Calu3 (cell line): ENCODE data around the gene ZNF738. TPM values are rescaled to one million over a fixed set of nuclear protein-coding genes. Genes with fewer than 3 reads are reported as not detected.

ENCODE experiments used
- BruUV-seq: library from RNA; stranded (reverse); fragments of 400-500 nt; replicated peaks from 2 replicates; lab custom pipeline; 2021; lab: Mats Ljungman, UMichigan
- CTCF ChIA-PET: fragments of 300-600 bp; sonication (Branson Sonifier 250); formaldehyde crosslinking; loops from one replicate; lab custom pipeline; 2022; ENCODE audit warnings: antibody characterized with exemption; lab: Charles Lee
- DNase-seq: peaks from one replicate; pipeline ENCODE4 v3.0.0; 2022
- H3K27ac Mint-ChIP-seq: one replicate; pipeline ENCODE4 v1.8.0; 2022; ENCODE audit warnings: mixed read lengths; ENCODE audit not compliant: unreplicated experiment
- H3K27me3 Mint-ChIP-seq: one replicate; pipeline ENCODE4 v1.8.0; 2022; ENCODE audit warnings: mixed read lengths; ENCODE audit not compliant: unreplicated experiment
- H3K36me3 Mint-ChIP-seq: one replicate; pipeline ENCODE4 v1.8.0; 2022; ENCODE audit warnings: mild to moderate bottlenecking, moderate library complexity, mixed read lengths; ENCODE audit not compliant: insufficient read depth, unreplicated experiment
- H3K4me1 Mint-ChIP-seq: one replicate; pipeline ENCODE4 v1.8.0; 2022; ENCODE audit warnings: mild to moderate bottlenecking, low read depth, mixed read lengths; ENCODE audit not compliant: unreplicated experiment
- H3K4me3 Mint-ChIP-seq: one replicate; pipeline ENCODE4 v1.8.0; 2022; ENCODE audit warnings: mild to moderate bottlenecking, low read depth, moderate library complexity, mixed read lengths; ENCODE audit not compliant: unreplicated experiment
- H3K9me3 Mint-ChIP-seq: one replicate; pipeline ENCODE4 v1.8.0; 2022; ENCODE audit warnings: low read depth, mixed read lengths; ENCODE audit not compliant: unreplicated experiment
- CTCF ChIP-seq: fragments of 200-600 bp; IDR thresholded peaks from one replicate; pipeline ENCODE4 v1.8.0; 2022; ENCODE audit warnings: antibody characterized with exemption; ENCODE audit not compliant: unreplicated experiment
- intact Hi-C: fragments of 100-400 bp; cut with micrococcal nuclease; formaldehyde crosslinking; loops from one replicate; pipeline ENCODE4 v1.10.0; 2022; ENCODE audit not compliant: unreplicated experiment
- total RNA-seq: library from RNA; stranded (reverse); gene quantifications from 2 replicates; pipeline ENCODE4 v1.2.3, GENCODE V29; 2022

The ZNF738 gene
- total RNA-seq, 1 experiment from 2014 or later: 8.2 TPM

- CTCF ChIA-PET: no interaction called here
These were observed 37.7 kb upstream of the ZNF738 start for GRCh38 chr19:21321134-21321533.

GRCh38 chr19:21321996-21322395, 36.8 kb upstream of the ZNF738 start:
- peaks cover 7% of the 10 kb centered on the region for H3K36me3 Mint-ChIP-seq
- CTCF ChIA-PET: no interaction called here
- H3K9me3 Mint-ChIP-seq: peaks cover 5% of the 10 kb centered on the region
- H3K27me3 Mint-ChIP-seq: no peaks in the 10 kb centered on the region
- no peak for DNase-seq
- TF ChIP-seq CTCF: no peak
- no peak overlapping the region for H3K27ac Mint-ChIP-seq
- intact Hi-C loops: no loop called here
- H3K4me1 Mint-ChIP-seq: no peaks in the 10 kb centered on the region
- no peak overlapping the region for H3K4me3 Mint-ChIP-seq
- no TSS peak for BruUV-seq

More at GRCh38 chr19:21321134-21321533, 37.7 kb upstream of the ZNF738 start:
- Mint-ChIP-seq H3K36me3 (peaks cover under 1% of the 10 kb centered on the region), H3K4me3 (no peak overlapping the region), H3K9me3 (peaks cover 5% of the 10 kb centered on the region), H3K27me3 (no peaks in the 10 kb centered on the region), H3K27ac (no peak overlapping the region), H3K4me1 (no peaks in the 10 kb centered on the region)
- BruUV-seq: no TSS peak
- DNase-seq: no peak
- no peak for TF ChIP-seq CTCF
- intact Hi-C loops: no loop called here

GRCh38 chr19:21322528-21322927, 36.3 kb upstream of the ZNF738 start:
- no TSS peak for BruUV-seq
- no peak overlapping the region for H3K4me3 Mint-ChIP-seq
- no peaks in the 10 kb centered on the region for H3K4me1 Mint-ChIP-seq
- no peak for DNase-seq
- H3K36me3 Mint-ChIP-seq: peaks cover 7% of the 10 kb centered on the region
- no peak overlapping the region for H3K27ac Mint-ChIP-seq
- CTCF ChIA-PET: no interaction called here
- no peaks in the 10 kb centered on the region for H3K27me3 Mint-ChIP-seq
- intact Hi-C loops: no loop called here
- no peak for TF ChIP-seq CTCF
- peaks cover 5% of the 10 kb centered on the region for H3K9me3 Mint-ChIP-seq

GRCh38 chr19:21323000-21323399, 35.8 kb upstream of the ZNF738 start:
- Mint-ChIP-seq H3K4me3 (no peak overlapping the region), H3K27ac (no peak overlapping the region), H3K36me3 (peaks cover 7% of the 10 kb centered on the region), H3K4me1 (no peaks in the 10 kb centered on the region), H3K9me3 (peaks cover 5% of the 10 kb centered on the region), H3K27me3 (no peaks in the 10 kb centered on the region)
- no peak for TF ChIP-seq CTCF
- no TSS peak for BruUV-seq
- CTCF ChIA-PET: no interaction called here
- no peak for DNase-seq
- intact Hi-C loops: no loop called here

- no peaks in the 10 kb centered on the region for H3K27me3 Mint-ChIP-seq
- DNase-seq: no peak
- H3K4me1 Mint-ChIP-seq: no peaks in the 10 kb centered on the region
- CTCF ChIA-PET: no interaction called here
- intact Hi-C loops: no loop called here
- no peak overlapping the region for H3K27ac Mint-ChIP-seq
- TF ChIP-seq CTCF: no peak
- H3K9me3 Mint-ChIP-seq: peaks cover 5% of the 10 kb centered on the region
- no peak overlapping the region for H3K4me3 Mint-ChIP-seq
- no TSS peak for BruUV-seq
- H3K36me3 Mint-ChIP-seq: peaks cover 18% of the 10 kb centered on the region
These were observed 32.6 kb upstream of the ZNF738 start for GRCh38 chr19:21326169-21326568.
